Activated CD4-positive, alpha-beta memory T cell treated with anti-CD3 and anti-CD28 coated beads for 36 hours (primary cell): ENCODE results near the gene SDCCAG8. TPM values are rescaled to one million over a fixed set of nuclear protein-coding genes. Genes with fewer than 3 reads are reported as not detected.

Experiments
- CTCF ChIA-PET: fragments of 350-600 bp; sonication (Branson Sonifier 250); formaldehyde crosslinking; loops from one replicate; lab custom pipeline; 2021; ENCODE audit warnings: antibody characterized with exemption, inconsistent platforms; lab: Charles Lee
- POLR2A ChIA-PET: fragments of 350-600 bp; sonication (Branson Sonifier 250); formaldehyde crosslinking; loops from one replicate; lab custom pipeline; 2021; ENCODE audit warnings: antibody characterized with exemption; lab: Charles Lee
- DNase-seq: peaks from one replicate; pipeline ENCODE4 v3.0.0-alpha.2; 2020
- H3K27ac Mint-ChIP-seq: one replicate; pipeline ENCODE4 v1.8.0; 2021; ENCODE audit warnings: mixed read lengths
- H3K27me3 Mint-ChIP-seq: one replicate; pipeline ENCODE4 v1.8.0; 2021; ENCODE audit warnings: mixed read lengths
- H3K36me3 Mint-ChIP-seq: one replicate; pipeline ENCODE4 v1.8.0; 2021; ENCODE audit warnings: mixed read lengths
- H3K4me1 Mint-ChIP-seq: one replicate; pipeline ENCODE4 v1.8.0; 2021; ENCODE audit warnings: low read depth, mixed read lengths
- H3K4me3 Mint-ChIP-seq: one replicate; pipeline ENCODE4 v1.8.0; 2021; ENCODE audit warnings: mild to moderate bottlenecking, mixed read lengths
- H3K9me3 Mint-ChIP-seq: one replicate; pipeline ENCODE4 v1.8.0; 2021; ENCODE audit warnings: mixed read lengths
- intact Hi-C: fragments of 100-400 bp; cut with micrococcal nuclease; formaldehyde crosslinking; loops from one replicate; pipeline ENCODE4 v1.15.1; 2023
- total RNA-seq, 2 experiments: library from RNA; stranded (reverse); gene quantifications; one replicate each; pipeline ENCODE4 v1.2.3, GENCODE V29; 2021

SDCCAG8 gene
- total RNA-seq, 2 experiments from 2014 or later, result 20.7 to 23.2 TPM

GRCh38 chr1:243490748-243491686 lies 235.2 kb downstream of the SDCCAG8 start:
- H3K4me3 Mint-ChIP-seq, result no peak overlapping the region
- no peak for DNase-seq
- ChIA-PET POLR2A (no interaction called here), CTCF (no interaction called here)
- no peaks in the 10 kb centered on the region for H3K9me3 Mint-ChIP-seq
- H3K27ac Mint-ChIP-seq, result no peak overlapping the region
- intact Hi-C loops, result no loop called here
- H3K27me3 Mint-ChIP-seq, result no peaks in the 10 kb centered on the region
- H3K4me1 Mint-ChIP-seq, result no peaks in the 10 kb centered on the region
- H3K36me3 Mint-ChIP-seq, result no peaks in the 10 kb centered on the region

- ChIA-PET POLR2A (no interaction called here), CTCF (no interaction called here)
- H3K27ac Mint-ChIP-seq, result no peak overlapping the region
- no peaks in the 10 kb centered on the region for H3K27me3 Mint-ChIP-seq
- no peak for DNase-seq
- H3K4me3 Mint-ChIP-seq, result no peak overlapping the region
- H3K4me1 Mint-ChIP-seq, result no peaks in the 10 kb centered on the region
- H3K9me3 Mint-ChIP-seq, result no peaks in the 10 kb centered on the region
- no peaks in the 10 kb centered on the region for H3K36me3 Mint-ChIP-seq
- intact Hi-C loops, result no loop called here
Measured at GRCh38 chr1:243493156-243494129, 237.6 kb downstream of the SDCCAG8 start.

- CTCF ChIA-PET, result no interaction called here
- Mint-ChIP-seq H3K27ac (no peak overlapping the region), H3K4me1 (no peaks in the 10 kb centered on the region), H3K36me3 (peaks cover 2% of the 10 kb centered on the region), H3K4me3 (no peak overlapping the region), H3K27me3 (no peaks in the 10 kb centered on the region), H3K9me3 (no peaks in the 10 kb centered on the region)
- intact Hi-C loops, result no loop called here
- POLR2A ChIA-PET, result no interaction called here
- no peak for DNase-seq
Measured at GRCh38 chr1:243494741-243495431, 239.0 kb downstream of the SDCCAG8 start.

GRCh38 chr1:243495442-243496186 lies 239.8 kb downstream of the SDCCAG8 start:
- CTCF ChIA-PET, result no interaction called here

GRCh38 chr1:243496187-243496646 lies 240.4 kb downstream of the SDCCAG8 start:
- intact Hi-C loops, result no loop called here

More at GRCh38 chr1:243495442-243496186, 239.8 kb downstream of the SDCCAG8 start:
- no peak for DNase-seq
- intact Hi-C loops, result no loop called here
- Mint-ChIP-seq H3K36me3 (peaks cover 6% of the 10 kb centered on the region), H3K4me3 (no peak overlapping the region), H3K4me1 (no peaks in the 10 kb centered on the region), H3K9me3 (no peaks in the 10 kb centered on the region), H3K27me3 (no peaks in the 10 kb centered on the region), H3K27ac (no peak overlapping the region)
- POLR2A ChIA-PET, result no interaction called here

GRCh38 chr1:243496806-243497205 lies 241.0 kb downstream of the SDCCAG8 start:
- H3K27me3 Mint-ChIP-seq, result no peaks in the 10 kb centered on the region
- ChIA-PET POLR2A (no interaction called here), CTCF (no interaction called here)
- no peaks in the 10 kb centered on the region for H3K9me3 Mint-ChIP-seq
- no peak overlapping the region for H3K27ac Mint-ChIP-seq
- intact Hi-C loops, result no loop called here
- H3K4me1 Mint-ChIP-seq, result no peaks in the 10 kb centered on the region
- H3K4me3 Mint-ChIP-seq, result no peak overlapping the region
- DNase-seq, result no peak
- peaks cover 6% of the 10 kb centered on the region for H3K36me3 Mint-ChIP-seq

More at GRCh38 chr1:243496187-243496646, 240.4 kb downstream of the SDCCAG8 start:
- ChIA-PET CTCF (no interaction called here), POLR2A (no interaction called here)
- H3K4me1 Mint-ChIP-seq, result no peaks in the 10 kb centered on the region
- H3K27ac Mint-ChIP-seq, result no peak overlapping the region
- H3K27me3 Mint-ChIP-seq, result no peaks in the 10 kb centered on the region
- no peak overlapping the region for H3K4me3 Mint-ChIP-seq
- H3K36me3 Mint-ChIP-seq, result peaks cover 6% of the 10 kb centered on the region
- no peaks in the 10 kb centered on the region for H3K9me3 Mint-ChIP-seq
- DNase-seq, result no peak

GRCh38 chr1:243497939-243498681 lies 242.3 kb downstream of the SDCCAG8 start:
- CTCF ChIA-PET, result no interaction called here
- POLR2A ChIA-PET, result no interaction called here
- DNase-seq, result no peak
- Mint-ChIP-seq H3K9me3 (no peaks in the 10 kb centered on the region), H3K27ac (no peak overlapping the region), H3K27me3 (no peaks in the 10 kb centered on the region), H3K4me1 (no peaks in the 10 kb centered on the region), H3K36me3 (peaks cover 9% of the 10 kb centered on the region), H3K4me3 (no peak overlapping the region)
- intact Hi-C loops, result no loop called here

GRCh38 chr1:243499248-243499647 lies 243.4 kb downstream of the SDCCAG8 start:
- Mint-ChIP-seq H3K4me1 (no peaks in the 10 kb centered on the region), H3K9me3 (no peaks in the 10 kb centered on the region), H3K4me3 (no peak overlapping the region), H3K36me3 (peaks cover 17% of the 10 kb centered on the region), H3K27me3 (no peaks in the 10 kb centered on the region), H3K27ac (no peak overlapping the region)
- CTCF ChIA-PET, result no interaction called here
- DNase-seq, result no peak
- intact Hi-C loops, result no loop called here
- POLR2A ChIA-PET, result no interaction called here

- Mint-ChIP-seq H3K36me3 (peaks cover 17% of the 10 kb centered on the region), H3K4me3 (no peak overlapping the region)
- POLR2A ChIA-PET, result no interaction called here
Measured at GRCh38 chr1:243499711-243500110, 243.9 kb downstream of the SDCCAG8 start.

GRCh38 chr1:243500512-243500911 lies 244.7 kb downstream of the SDCCAG8 start:
- no peaks in the 10 kb centered on the region for H3K4me1 Mint-ChIP-seq
- no peak overlapping the region for H3K27ac Mint-ChIP-seq
- no peaks in the 10 kb centered on the region for H3K27me3 Mint-ChIP-seq
- intact Hi-C loops, result loop anchor here (10.0 kb wide), 1 partner anchor 244 kb away; no protein-coding TSS in a partner anchor
- H3K9me3 Mint-ChIP-seq, result no peaks in the 10 kb centered on the region
- ChIA-PET POLR2A (no interaction called here), CTCF (interaction anchor here (0.6 kb wide), 1 partner anchor 672 kb away, joined by 3 read pairs; no protein-coding TSS in a partner anchor)
- H3K36me3 Mint-ChIP-seq, result peaks cover 22% of the 10 kb centered on the region
- no peak overlapping the region for H3K4me3 Mint-ChIP-seq
- no peak for DNase-seq

More at GRCh38 chr1:243499711-243500110, 243.9 kb downstream of the SDCCAG8 start:
- no peaks in the 10 kb centered on the region for H3K4me1 Mint-ChIP-seq
- DNase-seq, result no peak
- no peak overlapping the region for H3K27ac Mint-ChIP-seq
- intact Hi-C loops, result loop anchor here (10.0 kb wide), 1 partner anchor 245 kb away; no protein-coding TSS in a partner anchor
- CTCF ChIA-PET, result no interaction called here
- H3K27me3 Mint-ChIP-seq, result no peaks in the 10 kb centered on the region
- H3K9me3 Mint-ChIP-seq, result no peaks in the 10 kb centered on the region
